HG03457 (cell line): ENCODE measurements around the gene COL4A2.

Experiments used
- ATAC-seq: cut with Tn5 transposase; IDR thresholded peaks from one replicate; pipeline ENCODE4 v1.9.1; 2021; ENCODE audit warnings: moderate number of reproducible peaks; ENCODE audit not compliant: unreplicated experiment

Gene COL4A2

GRCh38 chr13:110546926-110547325 is 239.8 kb downstream of the COL4A2 start:
- no peak for ATAC-seq

DNA sequence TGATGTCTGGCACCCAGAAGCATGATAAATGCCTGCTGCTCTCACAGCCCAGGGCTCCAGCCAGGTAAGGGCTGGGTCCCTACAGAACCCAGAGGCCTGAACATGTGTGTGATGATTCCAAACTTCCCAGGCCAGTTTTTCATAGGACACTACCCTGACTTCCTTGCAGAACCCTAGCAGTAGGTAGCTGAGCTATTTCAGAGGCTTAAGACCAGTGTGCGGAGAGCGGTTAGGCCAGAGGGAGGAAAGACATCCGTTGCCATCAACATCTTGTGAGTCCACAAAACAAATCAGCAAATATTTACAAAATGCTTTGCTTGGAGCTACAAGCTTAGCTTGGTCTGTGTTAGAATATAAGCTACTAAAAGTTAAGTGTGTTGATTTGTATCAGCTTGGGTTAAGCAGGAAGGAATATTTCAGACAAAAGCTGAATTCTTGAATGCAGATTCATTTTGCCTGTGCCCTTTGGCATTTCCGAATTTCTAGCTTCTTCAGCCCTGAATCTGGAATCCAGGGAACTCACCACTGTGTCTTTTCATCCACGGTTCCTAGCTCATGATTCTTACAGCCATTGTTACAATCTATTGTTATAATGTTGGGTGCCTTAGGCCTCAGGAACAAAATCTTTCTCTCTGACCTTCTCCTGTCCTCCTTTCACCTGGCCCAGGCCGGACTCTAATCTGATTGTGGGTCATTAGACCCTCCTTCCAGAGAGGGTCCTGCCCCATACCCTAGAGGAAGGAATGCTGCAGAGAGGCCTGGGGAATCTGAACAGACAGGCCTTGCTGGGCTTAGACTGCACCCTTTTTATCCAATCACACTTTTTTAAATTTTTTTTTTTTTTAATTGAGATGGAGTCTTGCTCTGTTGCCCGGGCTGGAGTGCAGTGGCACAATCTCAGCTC is 242.1 kb downstream of the COL4A2 start:
- ATAC-seq: no peak

DNA sequence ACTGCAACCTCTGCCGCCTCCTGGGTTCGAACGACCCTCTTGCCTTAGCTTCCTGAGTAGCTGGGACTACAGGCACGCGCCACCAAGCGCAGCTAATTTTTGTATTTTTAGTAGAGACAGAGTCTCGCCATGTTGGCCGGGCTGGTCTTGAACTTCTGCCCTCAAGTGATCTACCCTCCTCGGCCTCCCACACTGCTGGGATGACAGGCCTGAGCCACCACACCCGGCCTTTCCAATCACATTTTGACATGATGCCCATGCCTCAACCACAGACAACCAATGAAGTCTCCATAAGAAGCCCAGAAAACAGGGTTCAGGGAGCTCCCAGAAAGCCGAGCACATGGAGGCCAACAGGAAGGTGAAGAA is 242.7 kb downstream of the COL4A2 start:
- no peak for ATAC-seq

GRCh38 chr13:110551284-110551683 is 244.2 kb downstream of the COL4A2 start:
- no peak for ATAC-seq

GRCh38 chr13:110552767-110553166 is 245.7 kb downstream of the COL4A2 start:
- no peak for ATAC-seq

DNA sequence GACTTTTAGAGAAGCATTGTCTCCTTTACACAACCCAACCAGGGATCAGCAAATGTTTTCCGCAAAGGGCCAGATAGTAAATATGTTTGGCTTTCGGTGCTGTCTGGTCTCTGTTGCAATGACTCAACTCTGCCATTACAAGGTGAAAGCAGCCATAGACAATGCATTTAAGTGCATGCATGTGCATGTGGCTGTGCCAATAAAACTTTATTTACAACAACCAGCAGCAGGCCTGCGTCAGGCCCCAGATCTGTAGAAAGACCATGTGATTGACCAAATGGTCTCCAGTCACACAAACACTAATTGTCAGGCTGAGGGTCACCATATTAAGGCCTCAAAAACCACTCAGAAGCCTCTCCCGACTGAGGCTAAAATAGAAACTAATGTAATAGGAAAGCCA is 246.3 kb downstream of the COL4A2 start:
- ATAC-seq: no peak

DNA sequence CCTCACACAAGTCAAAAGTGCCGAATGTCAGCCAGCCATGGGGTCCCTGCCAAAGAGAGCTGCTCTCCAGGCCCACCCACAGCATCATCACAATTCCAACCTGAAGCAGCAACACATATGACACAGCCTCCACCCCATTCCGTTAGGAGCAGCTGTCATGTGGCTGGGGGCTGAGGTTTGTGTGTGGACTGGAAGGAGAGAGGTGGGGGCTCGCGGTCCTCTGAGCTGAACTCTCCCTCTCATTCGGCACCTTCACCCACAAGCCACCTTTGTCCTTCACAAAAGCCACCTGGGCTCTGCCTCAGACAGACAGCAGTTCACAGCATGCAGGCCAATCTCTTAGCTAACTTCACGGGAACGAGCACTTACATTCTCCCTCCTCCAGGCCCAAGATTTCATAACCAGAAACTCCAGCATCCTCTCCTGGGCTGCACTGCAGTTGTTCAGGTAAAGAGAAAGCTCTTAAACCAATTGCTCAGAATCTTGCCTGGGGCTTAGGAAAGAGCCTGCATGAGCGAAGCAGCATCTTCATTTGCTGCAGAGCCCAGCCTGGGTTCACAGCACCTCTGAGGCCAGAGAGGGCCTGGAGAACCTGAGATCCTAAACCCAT is 247.2 kb downstream of the COL4A2 start:
- no peak for ATAC-seq

GRCh38 chr13:110554946-110555345 is 247.9 kb downstream of the COL4A2 start:
- no peak for ATAC-seq

- ATAC-seq: no peak
Measured at GRCh38 chr13:110555601-110556223, 248.6 kb downstream of the COL4A2 start.

- ATAC-seq: no peak
Measured at GRCh38 chr13:110556224-110556606, 249.1 kb downstream of the COL4A2 start.

DNA sequence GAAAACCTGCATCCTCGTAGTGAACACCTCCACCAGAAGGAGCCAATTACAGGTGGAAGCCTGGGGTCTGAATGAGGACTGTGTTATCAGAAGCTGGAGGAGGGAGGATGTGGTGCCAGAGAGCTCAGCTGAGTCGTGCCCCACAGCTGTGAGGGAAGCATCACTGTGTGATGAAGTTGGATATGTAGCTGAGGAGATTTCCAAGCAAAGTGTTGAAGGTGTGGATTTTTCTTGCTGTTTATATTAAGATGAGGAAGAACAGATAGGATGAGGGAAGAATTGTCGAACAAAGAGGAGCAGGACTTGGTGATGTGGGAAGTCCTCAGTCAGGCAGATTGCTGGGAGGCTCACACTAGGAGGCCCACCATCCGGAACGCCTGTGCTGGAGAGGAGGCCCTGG is 250.0 kb downstream of the COL4A2 start:
- no peak for ATAC-seq

DNA sequence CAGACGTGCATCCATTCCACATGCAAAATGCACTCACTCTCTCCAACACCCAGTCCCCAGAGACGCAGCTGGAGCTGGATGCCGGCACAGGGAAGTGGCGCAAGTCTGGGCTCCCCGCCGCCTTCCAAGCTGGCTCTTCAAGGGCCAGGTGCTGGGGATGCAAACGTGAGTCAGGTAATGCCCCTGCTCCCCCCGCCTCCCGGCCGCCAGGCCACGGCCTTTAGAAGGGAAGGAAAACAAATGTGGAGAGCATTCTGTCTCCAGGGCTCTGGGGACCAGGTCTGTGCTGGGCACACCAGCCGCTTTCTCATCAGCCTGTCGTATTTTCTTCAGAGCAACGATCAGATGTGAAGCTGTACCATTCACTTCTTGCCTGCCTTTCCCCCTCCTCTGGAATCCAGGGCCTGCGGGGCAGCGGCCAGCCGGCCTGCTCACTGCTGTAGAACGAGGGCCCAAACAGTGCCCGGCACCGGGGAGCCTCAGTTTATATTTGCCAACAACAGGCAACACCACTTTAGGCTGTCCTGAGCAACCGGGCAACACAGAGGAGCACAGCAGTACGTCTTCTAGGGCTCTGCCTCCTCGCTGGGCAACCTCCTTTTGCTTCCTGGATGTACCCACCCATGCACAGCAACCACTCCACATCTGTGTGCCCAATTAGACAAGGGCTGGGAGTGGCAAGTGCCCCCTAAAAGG is 250.7 kb downstream of the COL4A2 start:
- ATAC-seq: no peak

DNA sequence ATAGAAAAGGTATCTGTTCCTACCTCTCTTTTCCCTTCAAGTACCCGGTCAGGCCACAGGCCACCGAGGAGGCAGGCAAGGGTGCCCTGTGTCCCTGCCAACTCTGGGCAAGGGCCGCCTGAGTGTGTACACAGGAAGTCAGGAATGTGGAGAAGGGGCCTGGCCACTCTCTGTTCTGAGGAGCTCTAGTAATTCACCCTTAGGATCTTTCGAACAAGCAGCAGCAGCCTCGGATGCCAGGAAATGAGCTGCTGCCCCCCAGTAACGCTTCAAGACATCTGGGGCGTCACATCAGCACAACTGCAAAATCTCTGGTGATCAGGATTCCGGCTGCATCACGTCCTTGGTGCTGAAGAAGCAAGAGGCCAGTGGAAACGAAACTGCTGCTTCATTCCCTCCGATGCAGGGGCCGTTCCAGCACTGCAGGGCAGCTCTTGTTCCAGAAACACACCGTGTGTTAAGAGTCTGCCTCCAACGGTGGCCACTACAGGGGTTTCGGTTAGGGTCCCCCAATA is 252.4 kb downstream of the COL4A2 start:
- ATAC-seq: no peak

- no peak for ATAC-seq
Measured at GRCh38 chr13:110559986-110560385, 252.9 kb downstream of the COL4A2 start.

DNA sequence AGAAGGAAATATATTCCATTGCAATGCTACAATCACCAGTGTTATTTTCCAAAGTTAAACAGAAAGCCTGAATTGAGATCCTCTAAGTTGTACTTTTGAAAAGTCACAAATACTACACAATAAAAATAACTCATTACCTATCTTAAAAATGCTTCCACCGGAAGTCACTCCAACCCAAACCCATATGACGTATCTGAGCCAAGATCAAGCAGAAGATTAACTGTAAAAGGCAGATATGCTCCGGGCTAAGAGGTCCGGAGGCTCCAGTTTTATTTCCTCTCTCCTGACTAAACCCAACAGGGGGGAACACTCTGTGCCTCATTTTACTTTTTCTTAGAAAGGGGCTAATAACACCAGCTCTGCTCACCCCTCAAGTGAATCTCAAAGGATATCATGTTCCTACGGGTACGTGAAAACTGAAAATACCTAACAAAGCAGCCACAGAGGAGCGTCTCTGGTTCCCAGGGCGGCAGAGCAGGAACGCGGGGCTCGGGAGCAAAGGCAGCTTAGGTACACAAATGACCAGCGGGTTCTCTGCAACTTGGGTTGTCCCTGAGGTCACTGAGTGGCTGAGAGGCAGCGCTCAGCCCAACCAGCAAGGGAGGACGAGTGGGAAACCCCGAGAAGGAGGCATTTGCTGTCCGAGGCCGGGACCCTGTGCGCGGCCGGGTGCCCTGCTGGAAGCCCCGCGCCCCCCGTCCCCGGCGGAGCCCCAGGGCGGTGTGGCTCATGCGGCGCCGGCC is 253.7 kb downstream of the COL4A2 start:
- peak; percentile 19 for ATAC-seq

DNA sequence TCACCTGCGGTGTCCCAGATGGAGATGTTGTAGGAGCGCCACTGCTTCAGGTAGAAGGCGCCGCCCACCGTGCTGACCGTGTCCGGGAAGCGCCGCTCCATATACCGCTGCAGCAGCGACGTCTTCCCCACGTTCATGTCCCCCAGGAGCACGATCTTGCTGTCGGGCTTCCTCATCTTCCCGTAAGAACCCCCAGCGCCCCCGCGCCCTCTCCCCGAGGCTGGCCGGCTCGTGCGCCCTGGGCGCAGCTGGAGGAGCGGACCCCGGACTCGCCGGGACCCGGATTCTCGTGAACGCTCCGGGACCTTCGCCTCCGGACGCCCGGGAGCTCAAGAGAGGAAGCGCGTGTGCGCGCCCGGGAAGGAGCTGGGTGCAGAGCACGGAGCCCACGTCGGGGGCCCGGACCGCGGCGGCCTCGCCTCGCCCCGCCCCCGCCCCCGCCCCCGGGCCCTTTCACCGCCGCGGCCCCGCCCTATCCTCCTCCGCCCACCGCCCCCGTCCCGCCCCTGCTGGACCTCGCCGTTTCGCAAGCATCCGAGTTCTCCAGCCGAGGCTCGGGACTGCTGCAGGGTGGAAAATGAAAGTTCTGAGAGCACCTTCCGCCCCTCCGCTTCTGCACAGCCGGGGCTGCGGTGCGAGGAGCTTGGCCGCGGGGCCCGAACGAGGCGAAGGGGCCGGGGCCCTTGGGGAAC is 254.4 kb downstream of the COL4A2 start, which contains the start of gene RAB20:
RAB20 (minus strand) TSS at position 379 of the 692 bp plus-strand sequence; CDS start at position 176, 203 bp downstream.
- peak; percentile 70 for ATAC-seq

DNA sequence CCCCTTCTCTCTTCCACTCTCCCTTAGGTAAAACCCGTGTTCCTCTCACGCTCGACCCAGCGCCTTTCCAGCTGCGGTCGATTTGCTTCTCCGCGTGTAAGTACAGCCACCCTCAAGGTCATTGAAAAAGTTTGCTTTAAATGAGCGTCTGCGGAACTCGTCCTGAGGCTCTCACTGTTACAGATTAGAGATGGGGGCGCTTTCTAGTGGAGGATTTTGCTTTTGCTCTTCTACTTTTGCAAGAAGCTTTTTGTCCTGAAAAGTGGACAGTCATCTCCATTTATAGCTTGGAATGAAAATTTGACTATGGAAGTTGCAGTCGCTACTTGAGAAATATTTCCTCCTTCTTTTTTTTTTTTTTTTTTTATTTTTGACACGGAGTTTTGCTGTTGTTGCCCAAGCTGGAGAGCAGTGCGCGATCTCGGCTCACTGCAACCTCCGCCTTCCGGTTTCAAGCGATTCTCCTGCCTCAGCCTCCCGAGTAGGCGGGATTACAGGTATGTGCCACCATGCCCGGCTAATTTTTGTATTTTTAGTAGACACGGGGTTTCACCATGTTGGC is 255.0 kb downstream of the COL4A2 start:
- no peak for ATAC-seq
